HepG2 (cell line): ENCODE results near the gene CEACAM5.

ENCODE experiments used
- ATF1 ChIP-seq: IDR thresholded peaks from 2 replicates; pipeline ENCODE4 v1.6.1; 2016; ENCODE audit warnings: mild to moderate bottlenecking, control low read depth
- EZH2 ChIP-seq: conservative IDR thresholded peaks from 2 replicates; pipeline ENCODE4 v1.6.1; 2012; ENCODE audit warnings: mild to moderate bottlenecking, low read depth, low read length, moderate library complexity
- HNRNPL ChIP-seq: fragments of 200-400 bp; formaldehyde crosslinking; IDR thresholded peaks from 2 replicates; pipeline ENCODE4 v1.6.1; 2017; ENCODE audit warnings: mild to moderate bottlenecking, low read depth, low read length
- MAFG ChIP-seq: sonication (generic); formaldehyde crosslinking; IDR thresholded peaks from 2 replicates; pipeline ENCODE4 v1.5.1; 2020; ENCODE audit warnings: mild to moderate bottlenecking, missing genetic modification reagents
- RFXANK ChIP-seq: IDR thresholded peaks from 2 replicates; pipeline ENCODE4 v1.6.1; 2016
- SUZ12 ChIP-seq: fragments of 150-350 bp; IDR thresholded peaks from 2 replicates; pipeline ENCODE4 v1.6.1; 2014; ENCODE audit warnings: low read depth, low read length
- TF ChIP-seq, protein P1 (sequence below): sonication (generic); formaldehyde crosslinking; IDR thresholded peaks from 2 replicates; pipeline ENCODE4 v1.5.0; 2020; ENCODE audit warnings: mild to moderate bottlenecking, missing genetic modification reagents, moderate library complexity

DNA sequence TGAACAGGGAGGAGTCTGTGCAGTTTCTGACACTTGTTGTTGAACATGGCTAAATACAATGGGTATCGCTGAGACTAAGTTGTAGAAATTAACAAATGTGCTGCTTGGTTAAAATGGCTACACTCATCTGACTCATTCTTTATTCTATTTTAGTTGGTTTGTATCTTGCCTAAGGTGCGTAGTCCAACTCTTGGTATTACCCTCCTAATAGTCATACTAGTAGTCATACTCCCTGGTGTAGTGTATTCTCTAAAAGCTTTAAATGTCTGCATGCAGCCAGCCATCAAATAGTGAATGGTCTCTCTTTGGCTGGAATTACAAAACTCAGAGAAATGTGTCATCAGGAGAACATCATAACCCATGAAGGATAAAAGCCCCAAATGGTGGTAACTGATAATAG, 63.0 kb downstream of the CEACAM5 start:
- TF ChIP-seq SUZ12 (no peak), HNRNPL (no peak), RFXANK (CRISPR knock-in tag) (no peak), ATF1 (CRISPR knock-in tag) (no peak), EZH2 (no peak), MAFG (CRISPR knock-in tag) (no peak)
- TF ChIP-seq, protein P1, sequence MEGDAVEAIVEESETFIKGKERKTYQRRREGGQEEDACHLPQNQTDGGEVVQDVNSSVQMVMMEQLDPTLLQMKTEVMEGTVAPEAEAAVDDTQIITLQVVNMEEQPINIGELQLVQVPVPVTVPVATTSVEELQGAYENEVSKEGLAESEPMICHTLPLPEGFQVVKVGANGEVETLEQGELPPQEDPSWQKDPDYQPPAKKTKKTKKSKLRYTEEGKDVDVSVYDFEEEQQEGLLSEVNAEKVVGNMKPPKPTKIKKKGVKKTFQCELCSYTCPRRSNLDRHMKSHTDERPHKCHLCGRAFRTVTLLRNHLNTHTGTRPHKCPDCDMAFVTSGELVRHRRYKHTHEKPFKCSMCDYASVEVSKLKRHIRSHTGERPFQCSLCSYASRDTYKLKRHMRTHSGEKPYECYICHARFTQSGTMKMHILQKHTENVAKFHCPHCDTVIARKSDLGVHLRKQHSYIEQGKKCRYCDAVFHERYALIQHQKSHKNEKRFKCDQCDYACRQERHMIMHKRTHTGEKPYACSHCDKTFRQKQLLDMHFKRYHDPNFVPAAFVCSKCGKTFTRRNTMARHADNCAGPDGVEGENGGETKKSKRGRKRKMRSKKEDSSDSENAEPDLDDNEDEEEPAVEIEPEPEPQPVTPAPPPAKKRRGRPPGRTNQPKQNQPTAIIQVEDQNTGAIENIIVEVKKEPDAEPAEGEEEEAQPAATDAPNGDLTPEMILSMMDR: no peak
